NAMALWA (cell line): ENCODE results near the gene JAML.

ENCODE experiments used
- DNase-seq: peaks from one replicate; pipeline ENCODE4 v3.0.0-alpha.2; 2015; ENCODE audit warnings: low spot score

JAML gene, protein sequence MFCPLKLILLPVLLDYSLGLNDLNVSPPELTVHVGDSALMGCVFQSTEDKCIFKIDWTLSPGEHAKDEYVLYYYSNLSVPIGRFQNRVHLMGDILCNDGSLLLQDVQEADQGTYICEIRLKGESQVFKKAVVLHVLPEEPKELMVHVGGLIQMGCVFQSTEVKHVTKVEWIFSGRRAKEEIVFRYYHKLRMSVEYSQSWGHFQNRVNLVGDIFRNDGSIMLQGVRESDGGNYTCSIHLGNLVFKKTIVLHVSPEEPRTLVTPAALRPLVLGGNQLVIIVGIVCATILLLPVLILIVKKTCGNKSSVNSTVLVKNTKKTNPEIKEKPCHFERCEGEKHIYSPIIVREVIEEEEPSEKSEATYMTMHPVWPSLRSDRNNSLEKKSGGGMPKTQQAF

DNA sequence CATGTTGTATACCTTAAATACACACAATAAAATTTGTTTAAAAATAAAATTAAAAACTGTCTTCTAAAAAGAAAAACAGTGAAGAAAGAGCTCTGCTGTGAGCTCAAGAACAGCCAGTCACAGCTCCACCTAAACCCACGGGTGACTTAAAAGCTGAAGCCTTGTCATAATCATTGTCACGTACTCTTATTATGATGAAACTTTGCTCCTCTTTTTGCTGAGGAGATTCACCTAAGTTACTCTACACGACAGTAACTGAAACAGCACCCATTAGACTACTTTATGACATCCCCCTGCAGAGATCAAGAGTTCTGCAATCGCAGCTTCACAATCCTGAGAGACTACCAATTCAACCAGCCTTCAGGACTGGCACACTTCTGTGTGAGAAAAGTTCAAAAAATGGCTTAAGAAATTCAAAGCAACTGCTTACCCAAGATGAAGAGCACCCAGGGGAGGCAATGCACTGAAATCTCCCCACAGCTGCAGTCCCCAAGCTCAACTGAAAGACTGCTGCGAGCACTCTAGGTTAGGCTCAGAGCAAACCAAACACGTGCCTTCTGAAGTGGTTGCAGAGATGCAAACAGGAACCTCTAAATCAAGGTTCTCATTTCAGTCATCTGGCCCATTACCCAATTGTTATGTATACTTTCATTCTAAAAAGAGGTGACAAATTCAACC, at the start of gene JAML:
TSS of gene JAML (minus strand) at position 501 of the 678 bp plus-strand sequence. CDS start 10,145 bp downstream, outside the sequence.
- DNase-seq = peak; percentile 77

DNA sequence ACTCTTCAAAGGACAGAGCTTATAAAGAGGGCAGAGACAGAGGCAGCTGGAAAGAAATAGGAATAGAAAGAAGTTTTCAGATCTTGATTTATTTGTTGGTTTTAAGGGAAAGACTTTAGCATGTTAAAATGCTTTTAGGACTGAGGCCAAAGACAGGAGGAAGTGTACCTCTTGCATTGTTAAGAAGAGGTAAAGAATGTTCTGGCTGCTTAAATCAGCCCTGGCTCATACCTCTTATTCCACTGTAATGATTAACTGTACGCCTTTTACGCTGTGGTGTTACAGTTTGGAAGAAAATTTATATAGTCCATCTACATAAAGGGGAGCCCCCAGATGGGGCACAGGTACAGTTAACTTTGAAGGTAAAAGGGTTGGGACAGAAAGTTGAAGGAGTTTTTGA, 49.4 kb upstream of the JAML start:
- no peak for DNase-seq

DNA sequence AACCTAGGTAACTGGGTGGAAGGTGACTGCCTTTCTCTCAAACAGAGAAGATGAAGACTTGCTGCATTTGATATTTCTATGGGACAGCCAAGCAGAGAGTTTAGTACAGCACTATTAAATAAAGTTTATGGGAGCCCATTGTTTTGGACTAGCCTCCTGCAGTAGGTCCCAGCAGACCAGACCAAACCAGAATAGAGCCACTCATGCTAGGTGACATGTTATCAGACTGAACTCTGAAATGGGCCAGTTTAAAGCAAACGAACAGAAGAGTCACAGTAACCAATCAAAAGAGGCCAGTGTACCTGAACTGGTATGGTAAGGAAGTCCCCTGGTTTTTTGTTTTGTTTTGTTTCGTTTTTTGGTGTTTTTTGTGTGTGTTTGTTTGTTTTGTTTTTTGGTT, 47.2 kb upstream of the JAML start:
- no peak for DNase-seq

DNA sequence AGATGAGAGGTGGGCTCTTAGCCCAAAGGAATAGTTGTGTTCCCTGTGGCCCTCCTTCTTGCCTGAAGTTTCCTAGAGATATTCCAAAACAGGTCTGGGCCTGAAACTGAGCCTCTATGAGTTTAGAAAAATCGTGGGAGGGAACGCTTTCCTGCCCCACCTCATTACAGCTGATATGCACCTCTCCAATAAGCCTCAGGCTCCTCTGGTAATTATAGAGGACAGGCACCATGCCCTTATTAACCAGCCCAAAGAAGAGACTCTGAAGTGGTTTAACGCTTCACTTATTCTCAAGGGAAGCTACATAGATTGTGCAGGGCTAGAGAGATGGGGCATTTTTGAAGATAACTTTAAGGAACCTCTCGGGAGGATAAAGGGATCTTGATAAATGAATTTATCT, 42.7 kb upstream of the JAML start:
- peak; percentile 20 for DNase-seq

DNA sequence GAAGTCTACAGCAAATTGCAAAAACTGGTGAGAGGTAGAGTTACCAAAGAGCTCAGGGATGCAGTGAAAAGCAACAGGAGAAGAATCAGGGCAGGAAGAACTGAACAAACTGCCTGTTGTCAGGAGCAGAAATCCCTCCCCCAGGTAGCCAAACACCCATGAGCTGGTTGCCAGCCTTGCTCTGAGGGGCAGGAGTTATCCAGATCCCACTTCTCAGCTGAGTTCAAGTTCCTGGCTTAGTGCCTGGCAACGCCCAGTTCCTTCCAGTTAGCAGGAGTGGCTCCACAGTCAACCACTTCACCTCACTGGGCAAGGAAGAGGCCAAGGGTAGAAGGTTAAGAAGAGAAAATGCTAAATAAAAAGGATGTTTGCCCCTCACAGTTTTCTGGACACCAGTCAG, 41.1 kb upstream of the JAML start:
- no peak for DNase-seq

DNA sequence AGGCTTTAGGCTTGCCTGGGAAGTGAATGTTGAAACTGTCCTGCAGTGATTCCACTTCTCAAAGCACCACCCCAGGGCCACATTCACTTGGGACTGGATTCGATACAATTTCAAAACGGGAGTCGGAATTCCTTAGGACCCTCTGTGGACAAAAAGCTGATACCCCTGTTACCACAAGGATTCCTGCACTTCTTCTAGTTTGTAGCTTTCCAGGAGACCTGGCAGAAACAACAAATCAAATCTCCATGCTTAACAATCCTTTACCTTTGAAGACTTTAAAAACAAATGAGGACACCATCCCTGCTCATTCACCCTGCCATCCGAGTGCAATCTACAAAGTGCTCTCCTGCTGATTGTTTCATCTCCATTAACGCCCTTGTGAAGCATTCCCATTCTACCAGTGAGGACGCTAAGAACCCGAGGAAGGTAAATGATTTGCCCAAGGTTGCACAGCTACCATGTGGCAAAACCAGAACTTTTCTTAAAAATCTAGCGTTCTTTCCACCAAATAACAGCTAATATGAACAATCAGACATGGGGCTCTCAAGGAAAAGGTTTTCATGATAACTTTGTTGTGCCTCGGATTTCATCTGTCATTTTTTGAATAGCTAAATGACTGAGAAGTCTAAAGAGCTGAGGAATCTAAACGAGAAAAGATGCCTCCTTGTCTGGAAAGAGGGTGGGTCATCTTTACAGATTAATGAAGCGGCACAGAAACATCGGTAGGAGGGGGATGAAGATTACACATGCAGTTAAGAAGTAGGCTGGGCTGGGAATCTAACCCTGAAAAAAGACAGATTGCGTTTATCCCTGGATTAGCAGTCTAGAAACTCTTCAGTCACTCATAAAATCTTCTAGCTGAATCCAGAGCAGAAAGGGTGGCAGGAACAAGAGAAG, 40.0 kb upstream of the JAML start:
- DNase-seq = no peak

DNA sequence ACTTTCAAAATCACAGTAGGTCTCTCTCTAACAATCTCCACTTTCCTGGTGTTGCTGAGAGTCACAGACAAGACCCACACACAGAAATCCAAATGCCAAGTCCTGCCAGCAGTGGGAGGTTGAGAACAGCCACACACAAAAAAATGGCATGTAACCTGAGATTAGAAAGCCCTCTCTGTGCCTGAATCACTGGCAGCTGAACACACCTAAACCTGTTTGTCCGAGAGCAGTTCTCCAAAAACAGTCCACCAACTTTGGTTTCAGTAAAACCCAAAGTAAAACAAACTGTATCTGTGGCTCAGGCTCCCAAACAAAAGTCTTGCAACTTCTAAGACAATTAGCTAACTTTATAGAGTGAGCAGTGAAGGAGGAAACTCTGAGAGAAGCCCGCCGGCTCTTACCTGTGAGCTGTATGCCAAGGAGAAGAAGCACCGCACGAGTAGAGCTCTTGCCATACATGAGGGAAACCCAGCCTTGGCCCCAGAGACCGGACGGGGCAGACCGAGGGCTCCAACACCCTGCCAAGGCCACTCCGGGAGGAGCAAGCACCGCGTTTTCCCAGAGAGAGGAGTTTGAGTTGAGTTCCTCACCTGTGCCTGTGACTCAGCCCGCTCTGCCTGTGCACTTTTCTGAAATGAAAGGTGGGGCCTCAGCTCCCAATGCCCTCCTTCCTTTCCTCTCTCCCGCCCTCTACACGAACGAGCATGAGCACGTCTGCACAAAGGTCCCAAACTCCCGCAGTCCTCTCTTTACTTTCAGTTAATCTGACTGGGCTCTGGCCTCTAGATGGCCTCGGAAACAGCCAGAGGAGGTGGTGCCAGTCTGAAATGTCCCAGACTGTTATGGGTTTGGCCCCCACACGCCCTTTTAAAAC, 39.1 kb upstream of the JAML start, which contains the start of gene MPZL2:
TSS of gene MPZL2 (minus strand) at position 603 of the 874 bp plus-strand sequence. CDS start at position 459, 144 bp downstream.
- DNase-seq = no peak

DNA sequence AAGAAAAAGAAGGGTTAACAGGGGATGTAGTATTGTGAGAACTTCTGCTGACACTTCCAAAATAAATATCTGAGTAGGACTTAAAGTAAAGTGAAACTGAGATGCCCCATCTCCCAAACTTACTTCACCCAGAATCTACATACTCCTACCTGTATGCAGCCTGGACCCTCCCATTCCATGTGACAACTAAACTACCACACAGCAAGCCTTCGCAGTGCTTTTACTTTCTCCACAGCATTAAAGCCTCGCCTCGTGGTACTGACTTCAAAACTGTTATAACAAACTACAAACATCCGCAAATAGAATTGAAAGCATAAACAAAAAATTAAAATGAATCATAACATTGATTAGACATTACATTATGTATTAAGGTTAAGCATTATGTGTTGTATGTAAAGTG, 38.3 kb upstream of the JAML start:
- DNase-seq = no peak

DNA sequence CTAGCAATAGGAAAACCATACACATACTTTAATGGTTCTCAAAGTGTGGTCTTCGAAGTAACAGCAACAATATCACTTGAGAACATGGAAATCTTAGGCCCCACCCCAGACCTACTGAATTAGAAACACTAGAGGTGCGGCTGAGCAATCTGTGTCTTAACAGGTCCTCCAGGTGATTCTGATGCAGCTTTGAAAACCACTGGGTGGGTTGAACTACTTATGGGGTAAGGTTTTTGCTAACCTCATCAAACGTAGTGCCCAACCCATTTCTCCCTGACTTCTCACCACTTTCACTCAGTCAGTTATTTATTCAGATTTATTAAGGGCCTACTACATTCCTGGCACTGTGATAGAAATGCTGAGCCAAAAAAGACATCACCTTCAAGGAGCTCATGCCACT, 35.5 kb upstream of the JAML start:
- DNase-seq = no peak

DNA sequence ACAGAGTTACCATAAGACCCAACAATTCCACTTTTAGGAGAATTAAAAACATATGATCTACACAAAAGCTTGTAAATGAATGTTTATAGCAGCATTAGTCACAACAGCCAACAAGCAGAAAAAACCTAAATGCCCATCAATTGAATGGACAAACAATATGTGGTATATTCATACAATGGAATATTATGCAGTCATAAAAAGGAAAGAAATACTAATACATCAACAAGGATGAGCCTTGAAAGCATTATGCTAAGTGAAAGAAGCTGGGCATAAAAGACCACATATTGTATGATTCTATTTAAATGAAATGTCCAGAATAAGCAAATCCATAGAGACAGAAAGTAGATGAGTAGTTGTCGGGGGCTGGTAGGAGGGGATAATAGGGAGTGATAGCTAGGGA, 34.3 kb upstream of the JAML start:
- DNase-seq = no peak

DNA sequence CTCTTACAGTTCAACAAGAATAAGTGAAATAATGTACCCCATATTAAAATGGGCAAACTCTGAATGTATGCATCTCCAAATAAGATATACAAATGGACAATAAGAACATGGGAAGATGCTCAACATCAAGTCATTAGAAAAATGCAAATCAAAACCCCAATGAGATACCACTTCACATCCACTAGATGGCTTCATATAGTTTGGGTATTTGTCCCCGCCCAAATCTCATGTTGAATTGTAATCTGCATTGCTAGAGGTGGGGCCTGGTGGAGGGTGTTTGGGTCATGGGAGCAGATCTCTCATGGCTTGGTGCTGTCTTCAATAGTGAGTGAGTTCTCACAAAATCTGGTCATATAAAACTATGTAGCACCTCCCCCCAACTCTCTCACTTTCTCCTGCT, 33.6 kb upstream of the JAML start:
- DNase-seq = peak; percentile 73

DNA sequence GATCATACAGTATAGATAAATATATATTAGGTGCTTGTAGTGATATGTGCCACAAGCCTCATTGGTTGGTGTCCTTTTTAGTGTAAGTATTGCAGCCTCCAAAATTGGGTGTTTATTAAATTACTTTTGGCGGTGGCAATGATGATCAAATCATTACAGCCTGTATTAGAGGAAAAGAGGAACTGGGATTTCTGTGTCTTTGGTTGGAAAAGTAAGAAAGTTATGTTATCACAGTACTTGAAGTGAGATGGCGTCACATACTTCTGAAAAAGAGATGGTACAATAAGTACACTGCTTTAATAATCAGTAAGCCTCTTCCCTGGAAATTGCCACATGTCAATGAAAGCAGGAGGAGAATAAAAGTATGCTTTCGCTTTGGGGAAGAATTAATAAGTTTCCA, 27.9 kb upstream of the JAML start:
- no peak for DNase-seq

DNA sequence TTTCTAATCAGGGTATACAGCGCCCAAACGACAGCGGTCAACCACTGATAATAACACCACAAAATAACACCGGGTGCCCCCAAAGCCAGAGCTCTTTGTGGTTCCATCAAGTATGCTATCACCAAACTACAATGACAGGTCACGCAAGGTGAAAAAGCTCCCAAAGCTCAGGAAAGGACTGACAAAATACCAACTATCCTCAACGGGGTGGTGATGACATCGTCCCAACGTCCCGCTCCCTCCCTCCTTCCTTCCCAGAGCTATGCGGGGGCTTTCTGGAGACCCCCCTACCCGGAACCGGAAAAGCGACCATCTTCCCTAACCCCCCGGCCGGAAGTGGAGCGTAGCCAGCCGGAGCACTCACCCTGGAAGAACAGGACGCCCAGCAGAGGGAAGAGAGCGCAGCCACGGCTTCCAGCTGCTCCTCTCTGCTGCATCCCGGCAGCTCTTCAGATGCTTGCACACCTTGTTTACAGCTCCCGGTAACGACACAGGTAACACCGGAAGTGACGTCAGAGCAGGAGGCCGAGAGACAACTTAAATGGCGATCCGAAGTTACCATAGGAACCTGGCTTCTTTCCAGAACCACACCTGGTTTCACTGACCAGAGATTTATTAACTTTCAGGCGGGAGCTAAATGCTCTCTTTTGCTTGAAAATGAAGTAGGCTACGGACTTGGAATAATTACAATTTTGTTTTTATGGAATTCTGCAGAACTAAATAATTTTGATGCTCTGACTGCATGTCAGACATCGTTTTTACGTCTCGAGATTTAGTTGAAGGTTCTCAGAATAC, 27.2 kb upstream of the JAML start, which contains the start of gene MPZL3:
TSS of gene MPZL3 (minus strand) at position 508 of the 795 bp plus-strand sequence. CDS start at position 437, 71 bp downstream.
- DNase-seq = peak; percentile 92

DNA sequence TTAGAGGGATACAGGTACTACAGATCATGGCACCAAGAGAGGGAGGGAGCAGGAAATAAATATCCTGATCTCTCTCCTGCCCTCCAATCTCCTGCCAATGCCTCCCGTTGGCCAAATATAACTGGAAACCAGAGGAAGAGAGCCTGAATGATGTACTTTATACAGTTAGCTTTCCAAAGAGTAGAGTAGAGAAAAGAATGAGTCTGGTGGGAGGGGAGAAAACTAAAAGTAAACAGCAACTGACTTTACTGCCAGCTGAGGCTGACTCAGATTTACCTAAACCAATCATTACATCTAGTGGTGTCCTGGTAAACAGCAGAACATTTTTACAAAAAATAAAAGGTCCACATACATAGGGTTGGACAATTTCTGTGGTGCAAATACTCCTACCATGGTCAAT, 22.2 kb upstream of the JAML start:
- DNase-seq = no peak

DNA sequence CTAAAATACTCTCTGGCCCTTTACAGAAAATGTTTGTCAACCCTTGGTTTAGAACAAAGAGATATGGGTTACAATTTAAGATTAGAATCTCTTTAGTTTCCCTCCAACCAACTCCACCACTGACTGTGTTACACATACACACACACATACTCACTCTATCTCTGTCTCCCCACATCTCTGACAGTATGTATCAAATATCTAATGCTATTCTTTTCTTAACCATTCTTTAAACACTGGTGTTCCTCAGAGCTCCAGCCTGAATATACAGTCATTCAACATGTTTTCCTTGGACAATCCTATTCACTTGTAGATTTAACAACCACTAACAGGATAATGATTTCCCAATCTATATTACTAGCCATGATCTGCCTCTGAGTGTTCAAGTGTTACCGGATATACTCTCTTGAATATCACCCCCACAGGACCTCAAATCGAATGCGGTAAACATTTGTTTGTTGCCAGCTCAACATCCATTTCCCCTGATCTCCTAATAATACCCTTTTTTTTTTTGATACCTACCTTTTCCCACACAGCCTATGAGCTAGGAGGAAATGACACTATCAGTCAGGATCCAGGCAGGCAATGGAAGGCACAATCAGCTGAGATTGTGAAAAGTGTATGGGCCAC, 21.2 kb upstream of the JAML start:
- DNase-seq = no peak

DNA sequence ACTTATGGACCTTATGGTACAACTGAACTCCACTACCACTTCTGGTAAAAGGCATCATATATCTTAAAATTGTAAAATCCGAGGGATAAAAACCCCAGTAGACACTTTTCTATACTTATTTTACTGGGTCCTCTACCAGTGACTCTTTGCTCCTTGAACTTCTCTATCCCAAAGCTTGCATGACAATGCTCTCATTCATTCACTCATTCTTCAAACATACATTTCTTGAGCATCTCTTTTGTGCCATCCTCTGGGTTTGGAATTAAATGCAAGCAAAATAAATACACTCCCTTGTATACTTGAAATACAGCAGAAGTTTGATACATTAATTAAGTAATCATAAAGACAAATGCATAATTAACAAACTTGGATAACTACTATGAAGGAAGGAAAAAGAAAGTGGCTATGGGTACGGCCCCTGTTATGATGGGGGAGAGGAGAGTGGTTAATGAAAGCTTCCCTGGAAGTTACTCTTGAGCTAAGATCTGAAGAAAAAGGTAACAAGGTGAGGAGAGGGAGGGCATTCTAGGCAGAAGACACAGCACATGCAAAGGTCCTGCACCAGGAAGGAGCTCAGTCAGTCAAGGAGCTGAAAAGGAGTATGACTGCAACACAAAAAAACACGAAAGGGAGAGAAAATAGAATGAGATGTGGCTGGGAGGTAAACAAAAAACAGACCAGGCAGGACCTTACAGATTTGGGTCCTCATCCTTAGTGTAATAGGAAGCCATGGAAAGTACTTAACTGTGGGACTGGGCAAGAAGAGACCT, 19.4 kb upstream of the JAML start:
- no peak for DNase-seq

DNA sequence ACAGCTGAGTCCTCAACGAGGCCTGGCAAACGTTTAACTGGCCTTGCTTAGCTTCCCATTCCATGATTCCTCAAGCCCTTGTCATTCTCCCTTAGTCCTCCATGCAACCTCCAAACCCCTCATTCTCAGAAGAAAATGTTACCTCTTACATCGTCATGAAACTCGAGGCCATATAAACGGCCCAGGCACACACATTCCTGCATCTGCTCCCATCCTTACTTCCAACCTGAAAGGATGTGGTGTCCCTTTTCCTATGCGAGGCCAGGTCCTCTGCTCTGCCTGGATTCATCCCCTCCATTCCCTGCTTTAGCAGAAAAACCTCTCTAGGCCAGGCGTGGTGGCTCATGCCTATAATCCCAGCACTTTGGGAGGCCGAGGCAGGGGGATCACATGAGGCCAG, 18.4 kb upstream of the JAML start:
- DNase-seq = no peak

DNA sequence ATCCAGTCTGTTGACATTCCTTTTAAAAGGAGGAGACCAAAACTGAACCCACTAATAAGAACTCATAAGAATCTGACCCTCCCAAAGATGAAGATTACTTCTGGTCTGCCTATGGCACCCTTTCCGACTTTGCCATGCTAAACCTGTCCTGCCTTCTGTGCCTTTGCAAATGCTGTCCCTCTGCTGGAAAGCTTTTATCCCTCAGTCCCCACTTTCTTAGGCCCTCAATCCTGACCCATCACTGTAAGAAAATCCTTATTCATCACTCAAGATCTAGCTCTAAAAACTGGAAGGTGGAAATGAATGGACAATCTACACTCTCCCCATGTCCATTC, 16.9 kb upstream of the JAML start:
- no peak for DNase-seq

DNA sequence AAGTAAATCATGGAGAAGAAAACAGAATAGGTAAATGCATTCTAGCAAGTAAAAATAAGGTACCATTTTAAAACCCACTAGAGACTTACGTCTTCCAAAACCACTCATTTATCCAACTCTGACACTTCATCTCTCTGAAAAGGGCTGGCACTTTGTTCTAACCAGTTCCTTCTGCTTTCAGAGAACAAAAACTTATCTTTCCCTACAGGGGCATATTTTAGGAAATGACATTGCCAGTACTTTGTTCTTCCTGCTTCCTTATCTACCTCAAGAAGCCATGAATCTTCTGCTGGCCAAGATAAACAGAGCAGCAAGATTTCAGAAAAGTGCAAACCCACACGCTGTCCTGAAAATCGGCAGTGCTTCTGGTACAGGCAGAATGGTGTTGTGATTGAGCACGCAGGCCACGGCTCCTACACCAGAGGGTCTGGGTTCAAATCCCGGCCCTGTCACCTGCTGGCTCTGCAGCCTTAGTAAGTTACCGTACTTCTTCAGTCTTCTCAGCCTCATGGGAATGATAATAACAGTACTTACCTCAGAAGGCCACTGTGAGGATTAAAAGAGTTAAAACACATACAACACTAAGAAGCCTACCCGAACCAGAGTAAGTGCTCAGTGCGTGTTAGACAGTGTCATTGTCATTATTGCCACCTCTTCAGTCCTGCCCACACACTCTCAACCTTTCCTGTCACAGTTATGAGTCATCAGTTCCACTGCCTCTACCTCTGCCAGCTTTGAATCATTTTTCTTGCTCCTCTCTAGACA, 16.4 kb upstream of the JAML start:
- DNase-seq = no peak
